Spleen (tissue), 11 donors: ENCODE data around the gene ACSM3. TPM values are rescaled to one million over a fixed set of nuclear protein-coding genes. Genes with fewer than 3 reads are reported as not detected.

Experiments used
- DNase-seq: peaks from one replicate; pipeline ENCODE4 v3.0.0-alpha.2; 2020
- H3K27ac ChIP-seq, 8 donors: fragments of 200-600 bp; sonication (generic) in 7 of 8; 1 replicate in 4 of 8; 2 replicates in 4 of 8; pipeline versions ENCODE4 v1.5.0 to v1.8.0; 2016 to 2021; ENCODE audit warnings: inconsistent platforms in 4 of 8, mild to moderate bottlenecking in 4 of 8, moderate library complexity in 1 of 8
- H3K27me3 ChIP-seq, 7 donors: fragments of 200-600 bp; sonication (generic) in 6 of 7; replicated peaks in 1 of 7; 1 replicate in 4 of 7; 2 replicates in 3 of 7; pipeline versions ENCODE4 v1.5.0 to v1.8.0; 2016 to 2021; ENCODE audit warnings: inconsistent platforms in 3 of 7, mild to moderate bottlenecking in 1 of 7
- H3K36me3 ChIP-seq, 6 donors: fragments of 200-600 bp; sonication (generic) in 5 of 6; 1 replicate in 4 of 6; 2 replicates in 2 of 6; pipeline versions ENCODE4 v1.5.0 to v1.8.0; 2016 to 2021; ENCODE audit warnings: inconsistent platforms in 2 of 6
- H3K4me1 ChIP-seq, 6 donors: fragments of 200-600 bp; sonication (generic) in 5 of 6; 1 replicate in 3 of 6; 2 replicates in 3 of 6; pipeline versions ENCODE4 v1.5.0 to v1.8.0; 2016 to 2021; ENCODE audit warnings: inconsistent platforms in 3 of 6
- H3K4me3 ChIP-seq, 8 donors: fragments of 200-600 bp; sonication (generic) in 7 of 8; 1 replicate in 4 of 8; 2 replicates in 4 of 8; pipeline versions ENCODE4 v1.5.0 to v1.8.0; 2016 to 2021; ENCODE audit warnings: inconsistent platforms in 4 of 8, mild to moderate bottlenecking in 4 of 8, moderate library complexity in 2 of 8
- H3K9me3 ChIP-seq, 8 donors: fragments of 200-600 bp; sonication (generic) in 7 of 8; 1 replicate in 4 of 8; 2 replicates in 4 of 8; pipeline versions ENCODE4 v1.5.0 to v1.8.0; 2016 to 2021; ENCODE audit warnings: inconsistent platforms in 4 of 8
- CTCF ChIP-seq, 11 experiments: fragments of 200-600 bp in 7 of 11; fragments of 450-650 bp in 4 of 11; sonication (generic) in 4 of 11; IDR thresholded peaks in 8 of 11; conservative IDR thresholded peaks in 3 of 11; 1 replicate in 7 of 11; 2 replicates in 4 of 11; pipeline versions ENCODE4 v1.4.0 to v1.8.0; 2016 to 2021; ENCODE audit warnings: antibody characterized with exemption in 11 of 11, inconsistent platforms in 4 of 11, mild to moderate bottlenecking in 1 of 11
- POLR2A ChIP-seq, 3 donors: fragments of 450-650 bp; IDR thresholded peaks; one replicate each; pipeline ENCODE4 v1.5.1; 2017; ENCODE audit warnings: antibody characterized with exemption in 3 of 3, mild to moderate bottlenecking in 1 of 3
- POLR2AphosphoS5 ChIP-seq, 3 donors: sonication (generic); formaldehyde crosslinking; IDR thresholded peaks; one replicate each; pipeline ENCODE4 v1.5.1; 2017; ENCODE audit warnings: antibody characterized with exemption in 3 of 3
- WGBS, 5 donors: extraction: QIAGEN DNeasy Blood & Tissue Kit in 3 of 5; methylation state at CpG; one replicate each; pipeline versions ENCODE4 v1.1.5 to v1.1.7; 2013 to 2018; 5-methylcytosine and 5-hydroxymethylcytosine counted together
- intact Hi-C: fragments of 100-400 bp; cut with DNase I; formaldehyde crosslinking; loops from one replicate; pipeline ENCODE4 v1.15.0; 2023; ENCODE audit warnings: low total_unique reads
- polyA plus RNA-seq, 3 donors: library from polyadenylated mRNA; stranded (reverse); fragments of 200-250 nt; gene quantifications; one replicate each; pipeline ENCODE4 v1.2.1, GENCODE V29; 2013
- total RNA-seq, 7 donors: library from RNA; depleted of rRNA in 3 of 7; stranded (reverse); fragments of >200 nt in 3 of 7; fragmentation: NEBNext Ultra II Directional in 4 of 7; extraction: Animal tissue kit (Norgen Biotek cat#: 25700) in 4 of 7; gene quantifications; one replicate each; pipeline versions ENCODE4 v1.1.0 to v1.2.1, GENCODE V29; 2016 to 2021
- donor health status: healthy with polysubstance abuse.
- donor health status: DM: no; HTN: no; CAD: no; lungs with moderate emphysema.
- donor health status: DM: no; HTN: no; CAD: no.
- donor health status: Bipolar disorder and iron deficiency.
- donor health status: healthy.
- donor health status: DM: no; HTN: no; CAD: no.
- donor health status: DM: yes; HTN: yes; CAD: no.

The ACSM3 gene
- total and polyA plus RNA-seq, 10 donors, result 2.6 to 9.0 (median 4.2) TPM

GRCh38 chr16:20807862-20808261 lies 44.0 kb downstream of the ACSM3 start:
- DNase-seq, result no peak
- H3K36me3 ChIP-seq, result no peaks in the 10 kb centered on the region
- H3K4me3 ChIP-seq, result no peak overlapping the region
- 87 to 95% (median 91%) methylated on average over 11 of the region's 11 CpGs for WGBS, 5 donors
- peaks cover 0 to 34% (median 22%) of the 10 kb centered on the region in 6 donors for H3K4me1 ChIP-seq
- no peaks in the 10 kb centered on the region for H3K27me3 ChIP-seq
- TF ChIP-seq CTCF (IDR thresholded peaks at IDR 0.05 in 8 of 11, conservative IDR thresholded peaks at IDR 0.05 in 3 of 11) (no peak), POLR2A (IDR thresholded peaks at IDR 0.05) (no peak), POLR2AphosphoS5 (IDR thresholded peaks at IDR 0.05) (no peak)
- intact Hi-C loops, result no loop called here
- H3K9me3 ChIP-seq, result no peaks in the 10 kb centered on the region
- no peak overlapping the region for H3K27ac ChIP-seq

- H3K36me3 ChIP-seq, result peaks cover 0 to 19% (median 0%) of the 10 kb centered on the region in 6 donors
- H3K27me3 ChIP-seq, result no peaks in the 10 kb centered on the region
- H3K4me3 ChIP-seq, result no peak overlapping the region
- intact Hi-C loops, result no loop called here
- no peak overlapping the region for H3K27ac ChIP-seq
- no peak for DNase-seq
- peaks cover 0 to 12% (median 9%) of the 10 kb centered on the region in 6 donors for H3K4me1 ChIP-seq
- H3K9me3 ChIP-seq, result no peaks in the 10 kb centered on the region
- WGBS, 5 donors, result 93 to 97% (median 96%) methylated on average over 10 of the region's 10 CpGs
- TF ChIP-seq POLR2AphosphoS5 (IDR thresholded peaks at IDR 0.05) (no peak), CTCF (IDR thresholded peaks at IDR 0.05 in 8 of 11, conservative IDR thresholded peaks at IDR 0.05 in 3 of 11) (no peak), POLR2A (IDR thresholded peaks at IDR 0.05) (no peak)
Observed at GRCh38 chr16:20811889-20812439, 48.1 kb downstream of the ACSM3 start.

DNA sequence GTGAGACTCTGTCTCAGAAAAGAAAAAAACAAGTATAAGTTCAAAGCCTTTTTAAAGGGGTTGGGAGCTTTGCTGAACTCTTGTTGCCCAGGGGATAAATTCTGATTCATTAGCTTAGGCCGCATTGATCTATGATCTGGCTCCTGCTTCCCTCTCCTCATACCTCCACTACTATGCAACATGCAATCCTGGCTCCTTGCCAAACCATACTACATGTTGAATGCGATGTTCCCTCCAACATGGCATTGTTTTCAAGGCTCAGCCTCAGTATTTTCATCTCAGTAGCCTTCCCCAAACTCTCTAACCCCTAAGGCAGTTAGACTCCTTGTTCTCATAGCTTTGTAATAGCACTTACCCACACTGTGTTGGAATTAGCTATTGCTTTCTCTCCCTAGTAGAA lies 48.7 kb downstream of the ACSM3 start:
- Histone ChIP-seq H3K27me3 (no peaks in the 10 kb centered on the region), H3K36me3 (peaks cover 0 to 20% (median 0%) of the 10 kb centered on the region in 6 donors), H3K9me3 (no peaks in the 10 kb centered on the region), H3K27ac (no peak overlapping the region), H3K4me3 (no peak overlapping the region), H3K4me1 (peaks cover 0 to 7% (median 4%) of the 10 kb centered on the region in 6 donors)
- WGBS, 5 donors, result 78 to 90% (median 81%) methylated on average over 2 of the region's 2 CpGs
- DNase-seq, result no peak
- TF ChIP-seq CTCF (IDR thresholded peaks at IDR 0.05 in 8 of 11, conservative IDR thresholded peaks at IDR 0.05 in 3 of 11), result no peak
- TF ChIP-seq POLR2AphosphoS5 (IDR thresholded peaks at IDR 0.05), result no peak
- no peak for TF ChIP-seq POLR2A (IDR thresholded peaks at IDR 0.05)
- intact Hi-C loops, result no loop called here

GRCh38 chr16:20814784-20815183 lies 51.0 kb downstream of the ACSM3 start:
- peaks cover 0 to 1% (median 0%) of the 10 kb centered on the region in 6 donors for H3K4me1 ChIP-seq
- no peak for DNase-seq
- H3K9me3 ChIP-seq, result no peaks in the 10 kb centered on the region
- H3K36me3 ChIP-seq, result peaks cover 0 to 20% (median 0%) of the 10 kb centered on the region in 6 donors
- WGBS, 5 donors, result 50 to 64% (median 60%) methylated on average over 4 of the region's 4 CpGs
- intact Hi-C loops, result no loop called here
- H3K27ac ChIP-seq, result no peak overlapping the region
- TF ChIP-seq POLR2AphosphoS5 (IDR thresholded peaks at IDR 0.05), result no peak
- TF ChIP-seq CTCF (IDR thresholded peaks at IDR 0.05 in 8 of 11, conservative IDR thresholded peaks at IDR 0.05 in 3 of 11), result no peak
- no peak for TF ChIP-seq POLR2A (IDR thresholded peaks at IDR 0.05)
- H3K4me3 ChIP-seq, result no peak overlapping the region
- H3K27me3 ChIP-seq, result no peaks in the 10 kb centered on the region
